ENCODE data around the gene LIN7A.

DNA sequence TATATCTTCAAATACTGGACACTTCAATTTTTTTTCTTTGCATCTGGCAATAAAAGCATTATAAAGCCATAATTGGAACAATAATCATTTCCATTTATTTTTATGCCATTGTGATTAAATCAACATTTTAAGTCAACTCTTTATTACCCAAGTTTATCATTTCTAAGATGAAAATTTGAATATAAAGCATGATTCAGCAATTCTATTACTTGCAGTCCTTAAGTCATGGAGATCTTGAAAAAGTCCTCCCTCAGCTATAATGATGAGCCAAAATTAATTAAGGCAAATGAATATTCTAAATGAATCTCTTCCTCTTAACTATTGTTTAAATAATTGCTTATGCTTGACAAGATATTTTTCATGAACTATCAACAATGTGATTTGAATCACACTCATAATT lies 65.7 kb downstream of the LIN7A start:
- TF ChIP-seq, protein P1, sequence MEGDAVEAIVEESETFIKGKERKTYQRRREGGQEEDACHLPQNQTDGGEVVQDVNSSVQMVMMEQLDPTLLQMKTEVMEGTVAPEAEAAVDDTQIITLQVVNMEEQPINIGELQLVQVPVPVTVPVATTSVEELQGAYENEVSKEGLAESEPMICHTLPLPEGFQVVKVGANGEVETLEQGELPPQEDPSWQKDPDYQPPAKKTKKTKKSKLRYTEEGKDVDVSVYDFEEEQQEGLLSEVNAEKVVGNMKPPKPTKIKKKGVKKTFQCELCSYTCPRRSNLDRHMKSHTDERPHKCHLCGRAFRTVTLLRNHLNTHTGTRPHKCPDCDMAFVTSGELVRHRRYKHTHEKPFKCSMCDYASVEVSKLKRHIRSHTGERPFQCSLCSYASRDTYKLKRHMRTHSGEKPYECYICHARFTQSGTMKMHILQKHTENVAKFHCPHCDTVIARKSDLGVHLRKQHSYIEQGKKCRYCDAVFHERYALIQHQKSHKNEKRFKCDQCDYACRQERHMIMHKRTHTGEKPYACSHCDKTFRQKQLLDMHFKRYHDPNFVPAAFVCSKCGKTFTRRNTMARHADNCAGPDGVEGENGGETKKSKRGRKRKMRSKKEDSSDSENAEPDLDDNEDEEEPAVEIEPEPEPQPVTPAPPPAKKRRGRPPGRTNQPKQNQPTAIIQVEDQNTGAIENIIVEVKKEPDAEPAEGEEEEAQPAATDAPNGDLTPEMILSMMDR (conservative IDR thresholded peaks at IDR 0.05; ENCODE audit: low read depth, low read length): no peak
- TF ChIP-seq RAD21 (IDR thresholded peaks at IDR 0.05; ENCODE audit: low read length) (no peak), POLR2A (IDR thresholded peaks at IDR 0.05; ENCODE audit: low read depth, low read length) (no peak), FOS (IDR thresholded peaks at IDR 0.05; ENCODE audit: low read depth, low read length) (no peak), BHLHE40 (IDR thresholded peaks at IDR 0.05; ENCODE audit: low read depth, low read length) (no peak), RCOR1 (IDR thresholded peaks at IDR 0.05; ENCODE audit: insufficient replicate concordance, low read length) (no peak), SMC3 (IDR thresholded peaks at IDR 0.05; ENCODE audit: low read depth, low read length) (no peak), MAZ (IDR thresholded peaks at IDR 0.05; ENCODE audit: borderline replicate concordance, low read depth, low read length) (no peak), CEBPB (IDR thresholded peaks at IDR 0.05; ENCODE audit: low read depth, low read length) (no peak)
- TF ChIP-seq, protein P2, sequence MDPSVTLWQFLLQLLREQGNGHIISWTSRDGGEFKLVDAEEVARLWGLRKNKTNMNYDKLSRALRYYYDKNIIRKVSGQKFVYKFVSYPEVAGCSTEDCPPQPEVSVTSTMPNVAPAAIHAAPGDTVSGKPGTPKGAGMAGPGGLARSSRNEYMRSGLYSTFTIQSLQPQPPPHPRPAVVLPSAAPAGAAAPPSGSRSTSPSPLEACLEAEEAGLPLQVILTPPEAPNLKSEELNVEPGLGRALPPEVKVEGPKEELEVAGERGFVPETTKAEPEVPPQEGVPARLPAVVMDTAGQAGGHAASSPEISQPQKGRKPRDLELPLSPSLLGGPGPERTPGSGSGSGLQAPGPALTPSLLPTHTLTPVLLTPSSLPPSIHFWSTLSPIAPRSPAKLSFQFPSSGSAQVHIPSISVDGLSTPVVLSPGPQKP (IDR thresholded peaks at IDR 0.05; ENCODE audit: borderline replicate concordance, low read depth, low read length): no peak
- TF ChIP-seq, protein P3, sequence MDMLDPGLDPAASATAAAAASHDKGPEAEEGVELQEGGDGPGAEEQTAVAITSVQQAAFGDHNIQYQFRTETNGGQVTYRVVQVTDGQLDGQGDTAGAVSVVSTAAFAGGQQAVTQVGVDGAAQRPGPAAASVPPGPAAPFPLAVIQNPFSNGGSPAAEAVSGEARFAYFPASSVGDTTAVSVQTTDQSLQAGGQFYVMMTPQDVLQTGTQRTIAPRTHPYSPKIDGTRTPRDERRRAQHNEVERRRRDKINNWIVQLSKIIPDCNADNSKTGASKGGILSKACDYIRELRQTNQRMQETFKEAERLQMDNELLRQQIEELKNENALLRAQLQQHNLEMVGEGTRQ (IDR thresholded peaks at IDR 0.05; ENCODE audit: low read depth, low read length): no peak

Data from IMR-90 (cell line).